GM21367 (cell line): ENCODE results near the gene GABBR2.
"Not testable (repeated sequence)": the region's sequence is repeated elsewhere in the genome, so short reads cannot be mapped to it uniquely, and the experiment has no call there.

Experiments
- ATAC-seq: cut with Tn5 transposase; IDR thresholded peaks from one replicate; pipeline ENCODE4 v1.9.1; 2021; ENCODE audit not compliant: unreplicated experiment

Gene GABBR2

GRCh38 chr9:98310752-98311392 lies 397.9 kb downstream of the GABBR2 start:
- ATAC-seq = no peak

GRCh38 chr9:98306384-98307145 lies 402.2 kb downstream of the GABBR2 start:
- ATAC-seq = no peak

GRCh38 chr9:98304381-98304780 lies 404.4 kb downstream of the GABBR2 start:
- ATAC-seq = no peak

- no peak for ATAC-seq
Observed at GRCh38 chr9:98303633-98304125, 405.1 kb downstream of the GABBR2 start.

- ATAC-seq = no peak
Observed at GRCh38 chr9:98302938-98303632, 405.6 kb downstream of the GABBR2 start.

- ATAC-seq = no peak
Observed at GRCh38 chr9:98302150-98302549, 406.6 kb downstream of the GABBR2 start.

GRCh38 chr9:98300611-98301010 lies 408.1 kb downstream of the GABBR2 start:
- no peak for ATAC-seq

GRCh38 chr9:98298476-98298875 lies 410.3 kb downstream of the GABBR2 start:
- no peak for ATAC-seq

GRCh38 chr9:98295824-98296223 lies 412.9 kb downstream of the GABBR2 start:
- ATAC-seq = no peak

- no peak for ATAC-seq
Observed at GRCh38 chr9:98291820-98292219, 416.9 kb downstream of the GABBR2 start.

- ATAC-seq = no peak
Observed at GRCh38 chr9:98290411-98290810, 418.3 kb downstream of the GABBR2 start.

GRCh38 chr9:98289614-98290201 lies 419.0 kb downstream of the GABBR2 start:
- no peak for ATAC-seq

GRCh38 chr9:98288881-98289280 lies 419.9 kb downstream of the GABBR2 start:
- no peak for ATAC-seq

- ATAC-seq = no peak
Observed at GRCh38 chr9:98287384-98287783, 421.4 kb downstream of the GABBR2 start.

- ATAC-seq = no peak
Observed at GRCh38 chr9:98285446-98285845, 423.3 kb downstream of the GABBR2 start.

GRCh38 chr9:98284754-98285153 lies 424.0 kb downstream of the GABBR2 start:
- ATAC-seq = no peak

GRCh38 chr9:98283143-98283542 lies 425.6 kb downstream of the GABBR2 start:
- not testable (repeated sequence) for ATAC-seq

GRCh38 chr9:98281281-98281680 lies 427.5 kb downstream of the GABBR2 start:
- no peak for ATAC-seq

GRCh38 chr9:98280574-98280973 lies 428.2 kb downstream of the GABBR2 start:
- ATAC-seq = no peak

- ATAC-seq = no peak
Observed at GRCh38 chr9:98280162-98280561, 428.6 kb downstream of the GABBR2 start.

GRCh38 chr9:98276907-98277469 lies 431.7 kb downstream of the GABBR2 start:
- ATAC-seq = no peak
